K562 (cell line): ENCODE data around the gene HHATL. TPM values are rescaled to one million over a fixed set of nuclear protein-coding genes. Genes with fewer than 3 reads are reported as not detected.

Experiments used
- ARNT ChIP-seq, 2 experiments: fragments of 450-650 bp; IDR thresholded peaks; 2 replicates each; pipeline ENCODE4 v1.6.1; 2016; ENCODE audit warnings: mild to moderate bottlenecking in 1 of 2
- CBX1 ChIP-seq: sonication (generic); IDR thresholded peaks from 2 replicates; pipeline ENCODE4 v1.6.1; 2016; ENCODE audit warnings: antibody characterized with exemption, low read depth, mild to moderate bottlenecking
- CHCHD3 ChIP-seq: fragments of 250-450 bp; sonication (Bioruptor Pico); IDR thresholded peaks from 2 replicates; pipeline ENCODE4 v2.1.2; 2022; ENCODE audit warnings: mild to moderate bottlenecking
- DLX4 ChIP-seq: fragments of 250-450 bp; sonication (Bioruptor Pico); IDR thresholded peaks from 2 replicates; pipeline ENCODE4 v1.6.1; 2021; ENCODE audit warnings: mild to moderate bottlenecking
- EP400 ChIP-seq: fragments of 450-650 bp; IDR thresholded peaks from 2 replicates; pipeline ENCODE4 v1.6.1; 2017; ENCODE audit warnings: antibody characterized with exemption, mild to moderate bottlenecking, moderate library complexity
- FUS ChIP-seq: fragments of 200-400 bp; formaldehyde crosslinking; optimal IDR thresholded peaks from 2 replicates; pipeline ENCODE3; 2017; ENCODE audit warnings: low read depth, low read length
- JUNB ChIP-seq: fragments of 450-650 bp; formaldehyde crosslinking; conservative IDR thresholded peaks from 2 replicates; pipeline ENCODE4 v1.4.0; 2020; ENCODE audit warnings: mild to moderate bottlenecking
- MITF ChIP-seq: IDR thresholded peaks from 2 replicates; pipeline ENCODE4 v1.6.1; 2014; ENCODE audit warnings: antibody characterized with exemption
- NCOA6 ChIP-seq: fragments of 450-650 bp; IDR thresholded peaks from 2 replicates; pipeline ENCODE4 v1.6.1; 2017; ENCODE audit warnings: mild to moderate bottlenecking
- NRF1 ChIP-seq, 2 experiments: fragments of 450-650 bp; IDR thresholded peaks in 1 of 2; conservative IDR thresholded peaks in 1 of 2; 2 replicates each; pipeline ENCODE4 v1.6.1; 2014; ENCODE audit warnings: mild to moderate bottlenecking in 2 of 2
- PCBP1 ChIP-seq: fragments of 200-400 bp; formaldehyde crosslinking; IDR thresholded peaks from 2 replicates; pipeline ENCODE4 v1.6.1; 2018; ENCODE audit warnings: mild to moderate bottlenecking, low read depth, low read length; ENCODE audit not compliant: poor library complexity, severe bottlenecking
- PHF21A ChIP-seq: fragments of 450-650 bp; IDR thresholded peaks from 2 replicates; pipeline ENCODE4 v1.6.1; 2017; ENCODE audit warnings: low read depth, borderline replicate concordance
- PHTF2 ChIP-seq: fragments of 250-450 bp; sonication (Bioruptor Pico); IDR thresholded peaks from 2 replicates; pipeline ENCODE4 v1.5.0; 2021; ENCODE audit warnings: mild to moderate bottlenecking
- POLR3G ChIP-seq: IDR thresholded peaks from 2 replicates; pipeline ENCODE4 v1.6.1; 2011; ENCODE audit not compliant: insufficient read length, insufficient replicate concordance; ENCODE audit errors: extremely low read depth
- PRPF4 ChIP-seq: fragments of 200-400 bp; formaldehyde crosslinking; IDR thresholded peaks from one replicate; pipeline ENCODE4 v1.6.1; 2017; ENCODE audit warnings: low read length, low read depth, mild to moderate bottlenecking; ENCODE audit not compliant: insufficient read depth, poor library complexity, severe bottlenecking
- RBM25 ChIP-seq: fragments of 200-400 bp; formaldehyde crosslinking; IDR thresholded peaks from 2 replicates; pipeline ENCODE4 v1.6.1; 2018; ENCODE audit warnings: low read length, low read depth, moderate library complexity; ENCODE audit not compliant: severe bottlenecking
- SETDB1 ChIP-seq: IDR thresholded peaks from one replicate; pipeline ENCODE4 v1.6.1; 2012; ENCODE audit warnings: low read length, control low read depth, inconsistent platforms
- SMAD2 ChIP-seq: fragments of 150-350 bp; IDR thresholded peaks from 2 replicates; pipeline ENCODE4 v1.6.1; 2014; ENCODE audit warnings: low read depth, mild to moderate bottlenecking, low read length
- SREBF2 ChIP-seq: sonication (generic); formaldehyde crosslinking; IDR thresholded peaks from 2 replicates; pipeline ENCODE4 v1.4.0; 2020; ENCODE audit warnings: mild to moderate bottlenecking, missing genetic modification reagents
- SRSF3 ChIP-seq: fragments of 200-400 bp; formaldehyde crosslinking; IDR thresholded peaks from 2 replicates; pipeline ENCODE4 v1.6.1; 2016; ENCODE audit warnings: mild to moderate bottlenecking, low read length, moderate library complexity; ENCODE audit not compliant: insufficient read depth
- TRIM24 ChIP-seq, 2 experiments: fragments of 450-650 bp; IDR thresholded peaks; 2 replicates each; pipeline ENCODE4 v1.6.1; 2016
- ZBTB7A ChIP-seq: IDR thresholded peaks from 2 replicates; pipeline ENCODE4 v1.6.1; 2011; ENCODE audit warnings: low read depth, mild to moderate bottlenecking, low read length, moderate library complexity, borderline replicate concordance; ENCODE audit not compliant: control insufficient read depth
- ZNF280A ChIP-seq: fragments of 450-650 bp; IDR thresholded peaks from 2 replicates; pipeline ENCODE4 v1.6.1; 2018; ENCODE audit warnings: mild to moderate bottlenecking, low read depth; ENCODE audit not compliant: partially characterized antibody
- ZNF512 ChIP-seq: IDR thresholded peaks from 2 replicates; pipeline ENCODE4 v1.6.1; 2016; ENCODE audit warnings: missing genetic modification characterization, missing compliant biosample characterization
- polyA plus RNA-seq, 8 experiments: library from polyadenylated mRNA; depleted of rRNA in 4 of 8; stranded (reverse) in 5 of 8; unstranded in 3 of 8; fragments of >200 nt; fragmentation: Nextera tagmentation in 2 of 8; fragmentation: Illumina TruSeq in 1 of 8; extraction: Ambion mirVana in 2 of 8; extraction: Trizol in 1 of 8; gene quantifications; 2 replicates each; pipeline versions ENCODE4 v1.2.1 to v1.2.3, GENCODE V29; 2011 to 2014; ENCODE audit warnings: inconsistent platforms in 1 of 8, missing spikeins in 1 of 8
- total RNA-seq, 7 experiments: library from RNA; depleted of rRNA in 6 of 7; stranded (reverse); fragments of >200 nt in 6 of 7; fragmentation: Illumina TruSeq in 2 of 7; extraction: Trizol in 2 of 7; gene quantifications; 2 replicates each; pipeline versions ENCODE4 v1.2.1 to v1.2.3, GENCODE V29; 2011 to 2021; ENCODE audit warnings: low replicate concordance in 1 of 7

HHATL gene
- total and polyA plus RNA-seq, 9 of the 15 experiments (the other 6 are each of a cell fraction or from before 2014, with no cell fraction given), result not detected

- peak in 1 of 2 experiments; percentile 27; a peak in 2 of 4 replicates for TF ChIP-seq NRF1 (conservative IDR thresholded peaks at IDR 0.05 in 1 of 2, IDR thresholded peaks at IDR 0.05 in 1 of 2)
- TF ChIP-seq SREBF2 (CRISPR knock-in tag), result no peak
- TF ChIP-seq TRIM24 (IDR thresholded peaks at IDR 0.05), result peak; percentile 39 to 48; a peak in 1 of 4 replicates
- TF ChIP-seq ZNF512 (tag), result no peak
- no peak for TF ChIP-seq MITF
- TF ChIP-seq POLR3G, result no peak
- TF ChIP-seq CHCHD3 (CRISPR knock-in tag), result no peak
- TF ChIP-seq PCBP1, result no peak
- no peak for TF ChIP-seq ZNF280A
- no peak for TF ChIP-seq PRPF4
- no peak for TF ChIP-seq PHF21A
- peak in 1 of 2 experiments; percentile 97; a peak in 2 of 4 replicates for TF ChIP-seq ARNT (IDR thresholded peaks at IDR 0.05)
- TF ChIP-seq FUS, result no peak
- TF ChIP-seq JUNB (CRISPR knock-in tag), result no peak
- TF ChIP-seq NCOA6, result no peak
- TF ChIP-seq EP400, result no peak
- no peak for TF ChIP-seq CBX1
- no peak for TF ChIP-seq ZBTB7A
- no peak for TF ChIP-seq SMAD2
- no peak for TF ChIP-seq DLX4 (CRISPR knock-in tag)
- no peak for TF ChIP-seq PHTF2
- no peak for TF ChIP-seq SRSF3
- no peak for TF ChIP-seq SETDB1
- no peak for TF ChIP-seq RBM25
Observed at GRCh38 chr3:42683875-42684598, 18.6 kb downstream of the HHATL start (continued).
